ENCODE results near the gene MDM1. TPM values are rescaled to one million over a fixed set of nuclear protein-coding genes. Genes with fewer than 3 reads are reported as not detected.

MDM1 gene, protein sequence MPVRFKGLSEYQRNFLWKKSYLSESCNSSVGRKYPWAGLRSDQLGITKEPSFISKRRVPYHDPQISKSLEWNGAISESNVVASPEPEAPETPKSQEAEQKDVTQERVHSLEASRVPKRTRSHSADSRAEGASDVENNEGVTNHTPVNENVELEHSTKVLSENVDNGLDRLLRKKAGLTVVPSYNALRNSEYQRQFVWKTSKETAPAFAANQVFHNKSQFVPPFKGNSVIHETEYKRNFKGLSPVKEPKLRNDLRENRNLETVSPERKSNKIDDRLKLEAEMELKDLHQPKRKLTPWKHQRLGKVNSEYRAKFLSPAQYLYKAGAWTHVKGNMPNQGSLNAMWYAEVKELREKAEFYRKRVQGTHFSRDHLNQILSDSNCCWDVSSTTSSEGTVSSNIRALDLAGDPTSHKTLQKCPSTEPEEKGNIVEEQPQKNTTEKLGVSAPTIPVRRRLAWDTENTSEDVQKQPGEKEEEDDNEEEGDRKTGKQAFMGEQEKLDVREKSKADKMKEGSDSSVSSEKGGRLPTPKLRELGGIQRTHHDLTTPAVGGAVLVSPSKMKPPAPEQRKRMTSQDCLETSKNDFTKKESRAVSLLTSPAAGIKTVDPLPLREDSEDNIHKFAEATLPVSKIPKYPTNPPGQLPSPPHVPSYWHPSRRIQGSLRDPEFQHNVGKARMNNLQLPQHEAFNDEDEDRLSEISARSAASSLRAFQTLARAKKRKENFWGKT
- total RNA-seq = 10 to 100 TPM; 21.8 to 24.4 TPM

- peaks cover 11% of the 10 kb centered on the region for H3K27me3 Mint-ChIP-seq
- H3K27ac Mint-ChIP-seq = peak within 1 kb of the TSS; percentile 65
- peak within 1 kb of the TSS; percentile 87 for H3K4me3 Mint-ChIP-seq
- DNase-seq = peak; percentile 95
- peaks cover 42% of the 10 kb centered on the region for H3K4me1 Mint-ChIP-seq
- ChIA-PET POLR2A (interaction anchor here (0.8 to 2.5 kb wide), 23 partner anchors 9 to 477 kb away, joined by 3 to 13 read pairs (median 4); partner anchors contain the start of genes MDM2 and RAP1B), CTCF (interaction anchor here (0.8 to 1.6 kb wide), 7 partner anchors 12 to 476 kb away, joined by 3 to 8 read pairs (median 3); partner anchors contain the start of gene MDM2)
- no peaks in the 10 kb centered on the region for H3K9me3 Mint-ChIP-seq
- H3K36me3 Mint-ChIP-seq (ENCODE audit: low read depth) = peaks cover 4% of the 10 kb centered on the region
Observed at GRCh38 chr12:68331869-68332727, at the start of gene MDM1. Gene MDM1, minus strand, starts transcription at chr12:68332362. Its CDS starts 117 bp downstream, at chr12:68332245.

- Mint-ChIP-seq H3K4me1 (peaks cover 40% of the 10 kb centered on the region), H3K27me3 (peaks cover 6% of the 10 kb centered on the region), H3K9me3 (peaks cover 14% of the 10 kb centered on the region), H3K36me3 (ENCODE audit: low read depth) (peaks cover 18% of the 10 kb centered on the region), H3K27ac (no peak overlapping the region), H3K4me3 (no peak overlapping the region)
- ChIA-PET POLR2A (interaction anchor here (0.7 to 1.8 kb wide), 3 partner anchors 9 to 426 kb away, joined by 3 to 5 read pairs (median 4); partner anchors contain the start of genes MDM2 and RAP1B), CTCF (interaction anchor here (0.9 to 1.3 kb wide), 2 partner anchors 7 to 94 kb away, joined by 3 to 5 read pairs; no protein-coding TSS in a partner anchor)
- DNase-seq = no peak
Observed at GRCh38 chr12:68381476-68382219, 49.5 kb upstream of the MDM1 start.

- H3K36me3 Mint-ChIP-seq (ENCODE audit: low read depth) = peaks cover 6% of the 10 kb centered on the region
- no peak for DNase-seq
- H3K4me3 Mint-ChIP-seq = no peak overlapping the region
- no peaks in the 10 kb centered on the region for H3K27me3 Mint-ChIP-seq
- peaks cover 4% of the 10 kb centered on the region for H3K9me3 Mint-ChIP-seq
- POLR2A ChIA-PET = interaction anchor here (0.9 to 3.4 kb wide), 4 partner anchors 14 to 72 kb away, joined by 3 to 13 read pairs (median 3); no protein-coding TSS in a partner anchor
- H3K4me1 Mint-ChIP-seq = peaks cover 49% of the 10 kb centered on the region
- CTCF ChIA-PET = interaction anchor here (0.6 to 1.6 kb wide), 2 partner anchors 14 to 313 kb away, joined by 3 to 6 read pairs; no protein-coding TSS in a partner anchor
- no peak overlapping the region for H3K27ac Mint-ChIP-seq
Observed at GRCh38 chr12:68378872-68379606, 46.9 kb upstream of the MDM1 start.

DNA sequence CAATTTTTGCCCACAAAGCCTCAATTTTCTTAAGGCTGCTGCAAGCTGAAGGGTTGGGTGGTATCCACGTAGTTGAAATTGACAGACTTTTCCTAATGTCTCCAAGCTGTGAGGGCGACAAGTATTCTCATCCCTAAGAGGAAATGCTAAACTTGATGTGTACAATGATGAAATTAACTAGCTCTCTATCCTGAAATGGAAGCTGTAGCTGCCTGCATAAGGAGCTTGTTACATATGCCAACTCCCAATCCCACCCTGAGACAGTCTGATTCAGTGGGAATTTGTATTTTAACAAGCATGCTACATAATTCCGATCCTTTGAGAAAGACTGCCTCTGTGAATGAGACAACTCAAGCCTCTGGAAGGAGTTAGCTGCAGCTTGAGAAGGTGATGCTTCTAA is 45.7 kb upstream of the MDM1 start:
- Mint-ChIP-seq H3K4me1 (peaks cover 47% of the 10 kb centered on the region), H3K27ac (no peak overlapping the region), H3K27me3 (no peaks in the 10 kb centered on the region), H3K9me3 (no peaks in the 10 kb centered on the region), H3K4me3 (no peak overlapping the region), H3K36me3 (ENCODE audit: low read depth) (no peaks in the 10 kb centered on the region)
- ChIA-PET CTCF (interaction anchor here (1.0 to 1.3 kb wide), 2 partner anchors 14 to 19 kb away, joined by 3 to 4 read pairs; no protein-coding TSS in a partner anchor), POLR2A (interaction anchor here (1.1 to 3.4 kb wide), 3 partner anchors 13 to 245 kb away, joined by 3 to 13 read pairs (median 6); no protein-coding TSS in a partner anchor)
- no peak for DNase-seq

DNA sequence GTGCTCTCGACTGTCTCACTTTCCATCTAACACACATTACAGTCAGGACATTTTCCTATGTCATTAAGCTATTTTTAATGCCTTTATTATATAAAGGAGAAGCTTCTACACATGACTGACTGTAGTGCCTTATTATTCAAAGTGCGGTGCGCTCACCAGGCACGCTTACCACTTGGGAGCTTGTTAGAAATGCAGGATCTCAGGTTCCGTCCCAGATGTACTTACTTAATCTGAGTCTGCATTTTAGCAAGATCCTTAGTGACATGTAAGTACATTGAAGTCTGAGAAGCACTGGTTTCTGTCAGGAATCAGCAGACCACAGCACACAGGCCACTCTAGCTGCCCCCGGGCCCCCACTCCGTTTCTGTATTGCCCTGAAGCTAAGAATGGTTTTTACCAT is 44.7 kb upstream of the MDM1 start:
- peaks cover 51% of the 10 kb centered on the region for H3K4me1 Mint-ChIP-seq
- H3K9me3 Mint-ChIP-seq = no peaks in the 10 kb centered on the region
- H3K36me3 Mint-ChIP-seq (ENCODE audit: low read depth) = no peaks in the 10 kb centered on the region
- no peak overlapping the region for H3K27ac Mint-ChIP-seq
- no peaks in the 10 kb centered on the region for H3K27me3 Mint-ChIP-seq
- POLR2A ChIA-PET = interaction anchor here (1.1 to 3.4 kb wide), 3 partner anchors 12 to 246 kb away, joined by 3 to 13 read pairs (median 6); no protein-coding TSS in a partner anchor
- CTCF ChIA-PET = interaction anchor here (0.5 to 1.3 kb wide), 2 partner anchors 15 to 776 kb away, joined by 3 read pairs; no protein-coding TSS in a partner anchor
- no peak overlapping the region for H3K4me3 Mint-ChIP-seq
- DNase-seq = no peak

DNA sequence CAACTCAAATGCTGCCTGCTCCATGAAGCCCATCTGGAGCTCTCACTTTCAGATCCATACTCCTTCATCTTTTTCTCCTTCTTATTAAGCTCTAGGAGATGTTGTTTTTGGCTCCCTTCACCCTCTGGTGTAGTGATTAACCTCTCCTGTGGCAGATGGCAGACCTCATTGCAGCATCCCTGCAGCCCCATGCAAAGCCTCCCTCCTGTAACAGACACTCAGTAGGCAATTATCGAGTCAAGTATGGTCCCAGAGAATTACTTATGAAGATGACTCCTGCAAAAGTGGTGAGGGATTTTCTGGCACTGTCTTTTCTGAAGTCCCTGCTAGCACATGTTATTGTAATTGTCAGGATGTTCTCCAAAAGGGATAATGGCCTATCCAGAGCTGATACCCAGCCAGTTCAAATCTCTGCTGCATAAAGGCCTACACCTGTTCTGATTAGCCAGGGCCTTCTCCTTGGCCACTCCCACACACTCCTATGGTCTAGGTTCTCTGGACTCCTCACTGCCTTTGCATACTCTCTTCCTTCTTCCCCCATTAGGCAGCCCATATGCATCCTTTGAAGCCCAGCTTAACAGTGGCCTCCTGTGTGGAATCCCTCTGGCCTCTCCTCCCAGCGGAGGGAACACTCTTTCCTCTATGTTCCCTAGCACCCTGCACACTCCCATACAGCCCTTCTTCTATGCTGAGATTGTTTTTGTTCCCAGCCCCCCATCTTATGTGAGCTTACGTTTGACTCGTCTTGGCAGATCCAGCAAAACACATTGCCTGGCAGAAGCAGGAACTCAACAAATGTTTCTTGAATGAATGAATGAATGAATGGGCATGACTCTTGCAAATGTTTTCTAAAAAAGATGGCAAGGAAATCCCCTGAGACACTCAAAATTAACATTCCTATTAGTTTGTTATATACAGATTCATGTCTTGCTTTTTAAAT is 43.9 kb upstream of the MDM1 start:
- CTCF ChIA-PET = interaction anchor here (0.5 to 2.2 kb wide), 3 partner anchors 11 to 777 kb away, joined by 3 to 11 read pairs (median 7); partner anchors contain the start of gene MDM2
- peaks cover under 1% of the 10 kb centered on the region for H3K36me3 Mint-ChIP-seq (ENCODE audit: low read depth)
- no peaks in the 10 kb centered on the region for H3K9me3 Mint-ChIP-seq
- no peak overlapping the region for H3K4me3 Mint-ChIP-seq
- POLR2A ChIA-PET = interaction anchor here (1.5 to 4.2 kb wide), 7 partner anchors 8 to 432 kb away, joined by 5 to 58 read pairs (median 13); partner anchors contain the start of genes MDM2 and RAP1B
- DNase-seq = no peak
- no peaks in the 10 kb centered on the region for H3K27me3 Mint-ChIP-seq
- peak overlapping the region; percentile 96 for H3K27ac Mint-ChIP-seq
- peaks cover 53% of the 10 kb centered on the region for H3K4me1 Mint-ChIP-seq

GRCh38 chr12:68374307-68374982 is 42.3 kb upstream of the MDM1 start:
- Mint-ChIP-seq H3K27ac (peak overlapping the region; percentile 96), H3K36me3 (ENCODE audit: low read depth) (peaks cover 6% of the 10 kb centered on the region), H3K9me3 (no peaks in the 10 kb centered on the region), H3K27me3 (no peaks in the 10 kb centered on the region), H3K4me1 (peaks cover 61% of the 10 kb centered on the region), H3K4me3 (peak overlapping the region; percentile 46)
- peak; percentile 82 for DNase-seq
- POLR2A ChIA-PET = interaction anchor here (0.6 to 4.2 kb wide), 30 partner anchors 10 to 434 kb away, joined by 3 to 58 read pairs (median 5); partner anchors contain the start of genes MDM1, MDM2 and RAP1B
- CTCF ChIA-PET = interaction anchor here (0.6 to 2.2 kb wide), 11 partner anchors 8 to 433 kb away, joined by 3 to 11 read pairs (median 3); partner anchors contain the start of gene MDM2

GRCh38 chr12:68370667-68371066 is 38.5 kb upstream of the MDM1 start:
- CTCF ChIA-PET = no interaction called here
- H3K4me1 Mint-ChIP-seq = peaks cover 75% of the 10 kb centered on the region
- POLR2A ChIA-PET = no interaction called here
- no peaks in the 10 kb centered on the region for H3K27me3 Mint-ChIP-seq
- no peak overlapping the region for H3K27ac Mint-ChIP-seq
- no peak overlapping the region for H3K4me3 Mint-ChIP-seq
- peaks cover 13% of the 10 kb centered on the region for H3K36me3 Mint-ChIP-seq (ENCODE audit: low read depth)
- DNase-seq = no peak
- no peaks in the 10 kb centered on the region for H3K9me3 Mint-ChIP-seq

GRCh38 chr12:68370006-68370590 is 37.9 kb upstream of the MDM1 start:
- H3K9me3 Mint-ChIP-seq = no peaks in the 10 kb centered on the region
- DNase-seq = no peak
- ChIA-PET POLR2A (no interaction called here), CTCF (no interaction called here)
- no peak overlapping the region for H3K4me3 Mint-ChIP-seq
- H3K4me1 Mint-ChIP-seq = peaks cover 74% of the 10 kb centered on the region
- no peak overlapping the region for H3K27ac Mint-ChIP-seq
- no peaks in the 10 kb centered on the region for H3K27me3 Mint-ChIP-seq
- peaks cover 13% of the 10 kb centered on the region for H3K36me3 Mint-ChIP-seq (ENCODE audit: low read depth)
